NCI-H2107 treated with DMSO at 0.1 percent for 48 hours (cell line): ENCODE results near the gene ZBTB42.
A peak's percentile ranks its signal among the peaks of the same experiment; 100 is the strongest.

Experiments used
- DNase-seq: peaks from one replicate; lab custom pipeline; 2025; ENCODE audit not compliant: unreplicated experiment; lab: John Stamatoyannopoulos, UW

The ZBTB42 gene

DNA sequence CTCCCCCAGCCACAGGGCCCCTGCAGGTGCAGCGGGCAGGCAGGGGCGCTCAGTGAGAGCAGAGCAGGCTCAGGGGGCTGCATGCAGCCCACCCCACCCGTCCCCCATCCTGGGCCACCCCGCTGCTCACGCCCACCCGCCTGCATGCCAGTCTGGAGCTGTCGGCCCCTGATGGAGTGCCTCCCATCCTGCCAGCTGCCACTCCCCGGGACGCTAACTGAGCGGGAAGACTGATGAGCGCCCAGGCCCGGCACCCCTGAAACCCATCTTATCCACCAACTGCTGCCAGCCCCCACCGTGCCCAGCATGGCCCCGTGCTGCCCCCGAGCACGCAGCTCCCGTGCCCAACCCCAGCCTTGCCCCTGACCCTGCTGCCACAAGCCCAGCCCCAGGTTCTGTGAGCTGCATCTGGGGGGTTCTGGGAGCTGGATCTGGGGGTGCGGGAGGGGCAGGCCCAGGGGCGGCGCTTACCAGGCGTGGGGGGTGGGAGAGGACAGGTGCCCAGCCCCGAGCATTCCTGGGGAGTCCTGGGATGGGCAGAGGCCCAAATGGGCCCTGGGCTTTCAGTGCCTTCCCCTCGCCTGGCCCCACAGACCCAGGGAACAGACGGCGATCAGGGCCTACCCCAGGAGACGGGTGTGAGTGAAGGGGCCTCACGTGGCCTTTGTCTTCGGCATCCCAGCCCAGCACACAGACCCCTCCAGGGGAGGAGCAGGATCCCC is 18.7 kb upstream of the ZBTB42 start:
- DNase-seq: no peak

DNA sequence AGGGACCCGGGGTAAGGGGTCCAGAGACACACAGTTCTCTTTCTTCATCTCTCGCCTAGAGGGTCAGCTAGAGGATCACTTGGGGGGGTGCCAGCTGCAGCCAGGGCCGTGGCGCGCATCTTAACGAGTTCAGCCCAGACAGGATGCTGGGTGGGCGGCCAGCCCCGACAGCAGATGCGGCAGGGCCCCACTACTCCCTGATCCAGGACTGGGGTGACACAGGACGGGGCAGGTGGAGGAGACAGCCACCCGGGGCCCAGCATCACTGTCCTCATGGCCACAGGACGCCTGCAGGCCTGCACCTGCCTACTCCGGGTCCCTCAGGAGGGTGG is 18.1 kb upstream of the ZBTB42 start:
- DNase-seq: no peak

DNA sequence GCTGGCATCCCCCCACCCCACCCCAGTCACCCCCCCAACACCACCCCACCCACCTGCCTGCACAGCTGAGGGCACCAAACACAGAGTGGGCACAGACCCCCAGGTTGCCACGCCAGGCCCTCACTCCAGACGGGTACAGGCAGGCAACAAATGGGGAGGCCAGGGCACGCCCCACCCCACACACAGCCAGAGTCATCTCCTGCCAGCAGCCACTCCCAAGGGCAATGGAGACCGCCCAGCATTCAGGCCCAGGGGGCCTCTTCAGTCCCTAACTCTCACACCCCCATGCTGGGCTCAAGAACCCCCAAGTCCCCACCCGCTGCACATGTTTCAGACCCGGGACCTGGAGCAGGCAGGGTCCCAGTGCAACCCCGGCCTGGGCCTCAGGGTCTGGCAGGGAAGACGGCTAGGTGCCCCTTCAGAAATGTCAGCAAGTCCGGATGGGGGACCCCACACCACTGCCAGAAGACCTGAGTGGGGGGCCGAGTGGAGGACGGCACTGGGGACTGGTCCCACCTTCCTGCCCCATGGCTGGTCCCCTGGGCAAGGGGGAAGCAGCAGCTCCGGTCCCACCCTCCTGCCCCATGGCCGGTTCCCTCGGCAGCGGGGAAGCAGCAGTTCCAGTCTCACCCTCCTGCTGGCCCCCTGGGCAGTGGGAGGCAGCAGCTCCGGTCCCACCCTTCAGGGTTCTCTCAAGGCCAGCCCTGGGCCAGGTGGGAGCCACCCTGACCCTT is 17.2 kb upstream of the ZBTB42 start:
- DNase-seq: no peak

DNA sequence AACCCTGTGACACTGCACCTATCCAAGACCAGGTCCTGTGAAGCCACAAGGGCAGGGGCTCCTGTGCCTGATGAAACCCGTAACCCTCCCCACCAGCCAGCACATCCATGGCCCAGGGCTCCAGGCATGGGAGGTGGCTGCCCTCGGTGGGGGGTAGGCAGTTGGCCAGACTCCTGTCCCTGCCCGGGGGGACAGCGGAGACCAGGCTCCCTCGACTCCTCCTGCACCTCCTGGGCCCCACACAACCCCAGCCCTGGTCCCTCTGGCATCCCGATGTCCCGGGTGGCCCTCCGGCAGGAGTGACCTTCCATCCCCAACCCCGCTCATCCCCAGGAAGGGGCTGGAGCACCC is 16.7 kb upstream of the ZBTB42 start:
- no peak for DNase-seq

DNA sequence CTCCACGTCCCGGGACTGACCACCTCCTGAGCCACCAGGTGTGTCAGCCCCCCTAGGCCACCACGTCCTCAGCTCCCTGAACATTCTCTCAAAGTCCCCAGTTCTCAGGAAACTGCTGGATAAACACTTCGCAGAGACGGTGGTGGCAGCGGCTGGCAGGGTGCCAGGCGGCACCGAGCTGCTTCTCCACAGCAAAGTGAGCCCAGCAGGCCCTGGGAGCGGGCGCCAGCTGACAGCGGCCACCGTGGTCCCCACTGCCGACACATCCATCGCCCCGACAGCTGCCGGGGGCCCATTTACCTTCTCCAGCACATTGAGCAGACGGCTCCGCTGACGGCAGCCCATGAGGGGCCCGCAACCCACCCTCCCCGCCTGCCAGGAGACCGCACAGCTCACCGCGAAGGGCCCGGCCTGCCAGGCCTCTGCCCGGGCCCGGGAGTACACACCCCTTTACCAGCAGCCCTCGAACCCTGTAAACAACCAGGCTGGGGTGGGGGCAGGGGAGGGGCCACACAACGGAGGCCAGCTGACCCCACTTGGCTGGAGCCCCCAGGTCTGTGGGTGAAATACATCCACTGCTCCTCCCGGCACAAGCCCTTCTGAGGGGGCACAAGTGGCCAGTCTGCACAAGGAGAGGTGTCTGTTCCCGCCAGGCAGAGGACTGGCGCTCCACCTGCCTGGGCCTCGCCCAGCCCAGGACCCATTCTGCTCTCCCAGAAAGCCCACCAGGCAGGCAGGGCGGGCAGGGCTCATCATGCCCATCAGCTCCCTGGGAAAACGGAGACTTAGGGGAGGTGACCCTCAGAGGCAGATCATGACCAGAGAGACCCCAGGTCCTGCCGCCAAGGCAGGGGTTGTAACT is 15.8 kb upstream of the ZBTB42 start:
- DNase-seq: no peak

DNA sequence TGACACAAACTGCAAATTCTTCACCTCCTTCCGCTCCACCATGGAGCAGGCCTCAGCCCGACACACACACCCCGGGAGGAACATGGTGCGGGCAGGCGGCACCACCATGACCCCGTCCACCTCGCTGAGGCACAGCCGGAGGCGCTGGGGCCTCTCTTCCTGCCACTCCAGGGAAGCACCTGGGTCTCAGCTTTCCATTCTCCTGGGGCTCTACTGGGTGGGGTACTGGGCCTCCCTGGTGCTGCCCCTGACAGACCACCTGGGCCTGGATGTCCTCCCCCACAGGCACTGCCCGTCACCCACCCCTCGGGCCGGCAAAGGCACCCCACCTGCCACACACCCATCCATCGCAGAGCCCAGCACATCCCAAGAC is 15.2 kb upstream of the ZBTB42 start:
- no peak for DNase-seq

DNA sequence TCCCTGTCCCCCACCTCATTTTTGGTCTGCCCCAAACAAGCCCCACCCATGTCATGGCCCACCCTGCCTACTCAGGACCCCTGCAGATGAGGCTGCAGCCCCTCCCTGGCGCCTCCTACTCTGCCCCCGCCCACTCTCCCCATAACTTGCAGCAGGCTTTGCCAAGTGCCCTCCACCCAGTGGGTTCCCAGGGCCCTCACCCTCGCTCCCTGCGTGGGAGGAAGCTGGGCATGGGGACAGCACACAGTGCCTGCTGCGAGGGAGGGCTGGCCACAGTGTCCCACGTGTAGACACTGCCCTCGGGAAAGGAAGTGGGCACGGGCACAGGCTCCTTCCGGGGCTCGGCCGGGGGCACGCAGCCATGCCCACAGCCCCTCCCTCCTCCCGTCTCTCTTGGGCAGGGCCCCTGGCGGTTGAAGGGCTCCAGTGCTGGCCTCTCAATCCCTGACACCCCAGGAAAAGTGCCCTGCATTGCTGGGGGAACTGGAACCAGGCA is 14.8 kb upstream of the ZBTB42 start:
- DNase-seq: no peak

DNA sequence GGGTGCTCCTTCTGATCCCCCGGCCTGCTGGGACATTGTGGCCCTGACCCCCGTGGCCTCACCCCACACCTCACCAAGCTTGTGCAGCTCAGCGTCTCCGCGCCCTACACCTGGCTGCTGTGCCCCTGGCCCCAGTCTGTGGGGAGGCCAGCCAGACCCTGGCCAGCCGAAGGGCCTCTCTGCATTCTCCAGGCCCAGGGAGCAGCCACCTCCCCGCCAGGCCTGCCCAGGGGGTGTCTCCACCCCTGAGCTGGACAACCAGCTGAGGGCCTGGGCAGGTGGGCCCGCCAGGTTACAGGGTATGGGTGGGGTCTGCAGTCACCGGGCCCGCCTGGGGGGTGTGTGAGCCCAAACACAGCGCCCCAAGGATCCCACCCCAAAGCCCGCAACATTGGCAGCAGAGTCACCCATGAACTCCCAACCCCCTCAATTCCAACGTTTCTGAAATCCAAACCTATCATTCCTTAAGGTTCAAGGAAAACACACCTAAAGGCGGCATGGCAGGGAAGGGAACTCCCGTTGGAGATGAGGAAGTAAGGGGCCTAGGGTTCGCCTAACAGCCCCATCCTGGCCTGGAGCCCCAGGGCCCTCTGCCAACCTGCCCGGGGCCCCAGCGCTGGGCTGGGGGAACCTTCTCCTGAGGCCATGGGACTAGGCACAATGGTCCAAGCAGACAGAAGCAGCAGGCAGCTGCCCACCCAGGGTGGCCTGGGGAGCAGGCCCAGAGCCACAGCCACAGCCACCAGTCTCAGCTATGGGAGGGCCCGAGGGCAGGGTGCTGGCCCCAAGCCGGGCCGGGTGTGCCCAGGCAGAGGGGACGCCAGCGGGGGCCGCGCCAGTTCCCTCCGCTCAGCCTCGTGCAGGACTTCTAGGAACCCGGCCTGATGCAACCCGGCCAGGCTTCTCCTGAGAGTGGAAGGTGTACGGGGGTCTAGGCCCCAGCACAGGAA is 13.9 kb upstream of the ZBTB42 start:
- no peak for DNase-seq

DNA sequence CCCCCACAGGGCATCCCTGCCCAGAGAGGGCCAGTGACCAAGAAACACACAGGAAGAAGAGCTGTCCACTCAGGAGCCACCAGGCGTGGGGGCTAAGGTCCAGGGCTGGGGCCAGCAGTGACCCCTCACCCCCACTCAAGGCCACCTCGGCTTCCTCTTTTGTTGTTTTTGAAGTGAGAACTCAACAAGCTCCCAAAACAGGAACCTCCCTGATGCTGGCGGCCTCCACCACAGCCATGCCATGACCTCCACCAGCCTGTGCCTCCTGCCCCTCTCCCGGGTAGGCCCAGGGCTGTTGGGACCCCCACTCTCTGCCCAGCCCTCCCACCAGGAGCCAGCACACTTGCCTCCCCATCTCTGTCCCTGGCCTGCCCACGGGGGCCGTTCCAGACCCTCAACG is 13.2 kb upstream of the ZBTB42 start:
- no peak for DNase-seq

DNA sequence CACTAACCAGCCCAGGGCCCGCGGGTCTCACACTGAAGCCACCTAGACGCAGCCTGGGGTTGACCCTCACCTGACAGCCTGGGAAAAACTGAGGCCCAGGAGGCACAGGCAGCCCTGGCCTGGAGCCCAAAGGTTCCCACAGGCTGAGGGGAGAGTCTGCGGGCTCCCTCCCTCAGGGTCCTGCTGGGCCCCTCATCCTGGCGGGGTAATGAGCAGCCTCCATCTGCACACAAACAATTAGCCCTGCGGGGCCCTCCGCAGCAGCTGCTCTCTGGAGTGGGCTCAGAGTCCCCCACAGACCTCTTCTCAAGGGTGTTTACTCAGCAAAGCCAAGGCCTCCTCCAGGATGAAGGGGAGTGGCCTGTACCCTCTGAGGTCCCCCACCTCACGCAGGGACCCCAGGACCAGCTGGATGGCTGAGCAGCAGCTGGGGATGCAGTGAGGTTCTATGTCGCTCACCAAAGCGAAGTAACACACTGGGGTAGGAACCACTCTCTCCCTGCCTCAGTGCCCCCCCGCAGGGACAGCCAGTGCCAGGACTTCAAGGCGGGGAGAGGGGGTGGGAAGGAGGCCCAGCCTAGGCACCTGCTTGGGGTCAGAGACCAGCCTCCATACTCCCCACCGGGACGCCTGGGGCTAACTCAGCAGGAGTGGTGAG is 12.6 kb upstream of the ZBTB42 start:
- DNase-seq: peak; percentile 56

DNA sequence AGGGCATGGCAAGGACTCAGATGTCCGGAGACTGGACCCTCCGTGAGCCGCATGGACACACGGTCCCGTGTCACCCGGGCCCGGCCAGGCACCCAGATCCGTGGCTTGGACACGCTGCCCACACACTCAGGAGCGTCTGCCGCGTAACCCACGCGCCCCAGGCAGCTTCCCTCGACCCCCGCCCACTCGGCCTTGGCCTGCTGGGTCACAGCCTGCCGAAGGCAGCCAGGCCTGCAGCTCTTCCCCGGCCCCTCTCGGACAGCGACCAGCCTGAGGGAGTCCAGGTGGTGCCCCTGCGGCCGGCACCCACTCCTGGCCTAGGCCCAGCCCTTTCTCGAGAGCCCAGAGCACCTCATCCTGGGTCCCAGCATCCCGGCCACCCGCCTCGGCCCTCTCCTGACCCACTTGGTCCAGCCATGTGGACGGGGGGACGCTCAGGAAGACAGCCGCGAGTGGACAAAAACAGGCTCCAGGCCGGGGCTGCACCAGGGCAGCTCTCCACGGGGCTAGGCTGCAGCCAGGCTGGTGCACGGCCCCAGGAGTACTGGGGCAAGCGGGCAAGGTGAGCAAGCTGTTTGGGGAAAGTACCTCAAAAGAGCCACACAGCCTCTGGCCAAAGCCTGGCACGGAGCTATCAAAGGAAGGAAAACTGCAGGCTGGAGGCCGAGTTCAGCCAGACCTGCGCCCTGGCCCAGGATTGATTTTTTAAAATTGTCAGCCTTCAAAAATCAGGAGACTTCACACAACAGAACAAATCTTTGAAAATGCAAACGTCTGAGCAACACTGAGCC is 11.8 kb upstream of the ZBTB42 start:
- no peak for DNase-seq

DNA sequence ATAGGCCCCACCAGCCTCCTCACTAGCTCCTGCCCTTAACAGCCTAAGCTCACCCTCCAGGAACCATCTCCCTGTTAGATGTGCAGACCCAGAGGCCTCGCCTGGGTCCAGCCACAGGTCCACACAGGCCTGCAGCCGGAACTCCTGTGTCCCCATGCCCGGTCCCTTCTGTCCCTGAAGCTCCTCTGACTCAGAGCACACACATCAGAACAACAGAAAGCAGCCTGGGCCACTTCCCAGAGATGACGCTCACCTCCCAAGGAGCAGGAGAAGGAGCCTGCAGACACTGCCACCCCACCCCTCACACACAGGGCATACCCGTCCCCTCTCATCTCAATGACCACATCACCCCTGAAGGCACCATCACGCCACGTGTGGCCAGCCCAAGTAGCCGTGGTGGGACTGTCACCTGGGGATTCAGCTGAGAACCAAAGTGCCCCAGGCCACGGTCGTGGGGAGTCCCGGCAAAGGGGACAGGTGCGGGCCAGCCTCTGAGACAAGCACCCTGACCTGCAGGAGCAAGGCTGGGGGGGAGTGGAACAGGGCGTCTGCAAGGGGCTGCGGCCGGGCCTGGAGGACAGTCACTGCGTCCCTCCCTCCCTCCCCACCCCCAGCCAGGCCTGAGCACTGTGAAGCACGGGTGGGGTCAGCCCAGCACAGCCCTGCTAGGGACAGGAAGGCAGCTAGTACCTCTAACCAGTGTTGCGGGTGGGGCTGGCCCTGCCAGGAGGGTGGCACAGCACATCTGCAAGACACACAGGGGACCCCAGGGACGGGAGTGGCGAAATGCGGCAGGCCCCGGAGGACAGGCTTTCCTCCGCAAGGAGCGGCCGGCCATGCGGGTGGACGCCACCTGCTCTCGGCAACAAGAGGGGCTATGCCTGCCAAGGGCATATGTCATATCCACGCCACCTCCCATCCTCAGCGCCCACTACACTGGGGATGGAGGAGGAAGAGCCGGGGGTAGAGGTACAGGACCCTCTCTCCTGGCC is 10.9 kb upstream of the ZBTB42 start:
- no peak for DNase-seq

DNA sequence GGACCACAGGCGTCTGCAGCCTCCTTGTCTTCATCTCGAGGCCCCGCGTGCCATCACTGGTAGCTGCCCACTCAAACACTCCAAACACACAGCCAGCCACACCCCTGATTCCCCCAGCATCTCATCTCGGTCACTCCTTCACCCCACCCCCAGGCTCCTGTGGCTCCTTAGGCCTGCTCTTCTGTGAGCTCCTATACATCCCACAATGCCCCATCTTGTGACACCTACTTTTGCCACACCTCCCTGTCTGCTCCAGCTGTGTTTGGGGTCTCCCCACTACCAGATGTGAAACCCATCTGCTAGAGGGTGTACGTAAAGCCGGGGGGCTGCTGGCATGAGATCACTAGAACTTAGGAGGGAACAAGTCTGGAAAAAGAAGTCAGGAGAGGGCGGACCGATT is 9.5 kb upstream of the ZBTB42 start:
- no peak for DNase-seq

DNA sequence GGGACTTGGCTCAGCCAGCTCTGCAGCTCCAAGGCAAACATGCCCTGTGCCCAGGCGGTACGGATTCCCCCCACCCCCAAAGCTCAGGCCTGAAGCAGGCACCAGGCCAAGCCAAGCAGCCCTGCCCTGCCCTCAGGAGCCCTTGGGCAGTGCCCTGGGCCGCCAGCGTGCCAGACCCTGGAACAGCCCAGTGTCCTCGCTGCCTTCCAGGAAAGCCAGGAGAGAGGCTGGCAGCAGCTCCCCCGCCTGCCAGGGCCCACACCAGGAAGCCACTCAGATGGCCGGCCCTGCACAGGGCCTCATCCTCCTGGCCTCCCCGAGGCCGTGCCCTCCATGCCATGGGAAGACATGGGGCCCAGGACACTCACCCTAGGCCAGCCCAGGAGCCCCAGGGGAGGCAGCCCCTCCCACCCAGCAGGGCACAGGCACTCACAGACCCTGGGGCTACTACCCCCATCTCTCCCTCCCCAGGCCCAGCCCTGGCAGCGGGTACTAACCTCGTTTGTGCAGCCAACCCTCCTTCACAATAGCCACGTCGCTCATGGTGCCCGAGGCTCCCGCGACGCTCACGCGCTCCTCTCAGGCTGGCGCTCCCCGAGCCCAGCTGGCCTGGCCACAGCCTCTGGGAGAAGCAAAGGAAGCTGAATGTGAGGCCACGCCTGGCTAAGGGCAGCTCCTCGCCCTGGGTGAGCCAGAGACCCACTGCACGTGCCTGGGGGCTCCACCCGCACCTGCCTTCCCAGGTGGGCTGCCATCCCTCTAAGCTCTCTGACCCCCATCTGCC is 8.6 kb upstream of the ZBTB42 start:
- no peak for DNase-seq

DNA sequence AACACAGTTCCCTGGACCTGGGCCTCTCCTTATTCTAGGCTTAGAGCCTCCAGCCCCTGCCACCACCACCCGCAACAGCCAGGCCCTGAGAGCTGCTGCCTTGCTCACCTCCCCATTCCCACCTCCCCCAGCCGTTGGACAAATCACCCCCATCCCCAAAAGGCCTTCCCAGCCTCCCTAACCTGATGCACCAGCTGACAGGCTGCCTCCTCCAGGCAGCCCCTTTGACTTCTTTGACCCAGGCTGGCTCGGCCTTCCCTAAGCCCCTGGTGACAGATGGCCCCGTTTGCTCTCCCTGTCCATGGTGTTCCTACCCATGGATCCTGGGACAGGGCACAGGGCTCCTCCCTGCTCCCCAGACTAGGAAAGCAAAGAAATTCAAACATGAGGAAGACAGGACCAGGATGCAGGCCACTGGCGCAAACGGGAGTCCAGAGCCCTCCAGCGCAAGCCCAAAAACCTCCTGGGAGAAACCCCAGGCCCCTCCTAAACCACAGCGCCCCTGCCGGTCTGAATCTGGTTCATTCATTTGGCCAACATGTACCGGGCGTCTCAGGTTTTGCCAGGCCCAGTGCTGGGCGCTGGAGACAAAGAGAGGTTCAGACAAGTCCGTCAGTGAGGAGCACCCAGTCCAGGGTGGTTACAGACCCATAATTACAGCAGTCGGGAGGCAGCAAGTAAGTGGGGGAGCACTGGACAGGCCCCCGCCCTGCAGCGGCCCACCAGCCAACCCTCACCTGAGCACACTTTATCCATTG is 7.8 kb upstream of the ZBTB42 start:
- DNase-seq: no peak

DNA sequence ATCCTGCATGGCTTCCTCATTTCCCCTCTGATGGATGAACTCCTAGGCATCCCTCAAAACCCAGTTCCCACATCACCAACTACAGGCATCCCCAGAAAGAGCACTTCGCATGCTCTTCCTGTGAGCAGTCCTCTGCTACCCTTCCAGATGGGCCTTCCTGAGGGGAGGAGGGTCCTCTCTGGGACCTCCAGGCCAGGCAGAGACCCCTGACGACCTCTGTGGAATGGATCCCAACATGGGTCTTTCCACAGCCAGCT is 7.3 kb upstream of the ZBTB42 start:
- no peak for DNase-seq

DNA sequence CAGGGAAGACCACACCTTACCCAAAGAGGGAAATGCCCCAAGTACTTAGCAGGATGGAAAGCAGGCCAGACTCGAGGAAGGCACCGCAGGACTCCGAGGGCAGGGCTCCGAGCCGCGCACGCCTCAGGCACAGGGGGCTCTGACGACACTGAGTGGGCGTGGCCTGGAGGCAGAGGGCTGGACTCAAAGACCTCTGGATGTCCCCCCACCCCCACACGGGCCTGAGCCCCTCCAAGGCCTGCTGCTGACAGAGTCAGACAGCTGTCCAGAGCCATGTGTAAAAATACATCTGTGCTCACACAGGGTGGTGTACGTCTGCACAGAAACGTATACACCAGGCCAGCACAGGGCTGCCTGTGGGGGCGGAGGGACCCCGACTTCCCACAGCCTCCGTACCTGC is 6.8 kb upstream of the ZBTB42 start:
- no peak for DNase-seq
